Fibroblast of lung (primary cell): ENCODE data around the gene CLSTN2. TPM values are rescaled to one million over a fixed set of nuclear protein-coding genes. Genes with fewer than 3 reads are reported as not detected.

Experiments
- DNase-seq, 2 donors: peaks; one replicate each; pipeline versions ENCODE4 v3.0.0 to v3.0.0-alpha.2; 2010; ENCODE audit warnings: low read depth in 2 of 2
- H2AFZ ChIP-seq: 2 replicates; pipeline ENCODE4 v1.5.1; 2012; ENCODE audit warnings: low read length, control low read depth, inconsistent platforms
- H3K27ac ChIP-seq: 2 replicates; pipeline ENCODE4 v1.5.1; 2011; ENCODE audit warnings: low read length, control low read depth; ENCODE audit not compliant: insufficient read depth
- H3K27me3 ChIP-seq: 2 replicates; pipeline ENCODE4 v1.5.1; 2011; ENCODE audit warnings: mild to moderate bottlenecking, low read length; ENCODE audit not compliant: control insufficient read depth, insufficient read depth
- H3K36me3 ChIP-seq: 2 replicates; pipeline ENCODE4 v1.5.1; 2011; ENCODE audit warnings: low read length; ENCODE audit not compliant: control insufficient read depth, insufficient read depth
- H3K4me1 ChIP-seq: 2 replicates; pipeline ENCODE4 v1.5.1; 2011; ENCODE audit warnings: low read length; ENCODE audit not compliant: control insufficient read depth, insufficient read depth; ENCODE audit errors: extremely low read depth
- H3K4me2 ChIP-seq: 2 replicates; pipeline ENCODE4 v1.5.1; 2011; ENCODE audit warnings: low read length, control low read depth; ENCODE audit not compliant: insufficient read depth; ENCODE audit errors: extremely low read depth
- H3K4me3 ChIP-seq, 4 experiments: fragments of 200-600 bp in 1 of 4; sonication (generic) in 1 of 4; replicated peaks in 1 of 4; 2 replicates each; pipeline ENCODE4 v1.5.1; 2011 to 2016; ENCODE audit warnings: low read length in 4 of 4, low read depth in 3 of 4, mild to moderate bottlenecking in 3 of 4, control low read depth in 2 of 4, inconsistent platforms in 1 of 4, mixed read lengths in 1 of 4; ENCODE audit not compliant: insufficient read depth in 1 of 4; ENCODE audit errors: control extremely low read depth in 1 of 4
- H3K79me2 ChIP-seq: 2 replicates; pipeline ENCODE4 v1.5.1; 2012; ENCODE audit warnings: mild to moderate bottlenecking, low read length, inconsistent platforms; ENCODE audit not compliant: control insufficient read depth, insufficient read depth
- H3K9ac ChIP-seq: 2 replicates; pipeline ENCODE4 v1.5.1; 2011; ENCODE audit warnings: mild to moderate bottlenecking, low read length, control low read depth; ENCODE audit not compliant: insufficient read depth
- H3K9me3 ChIP-seq: 2 replicates; pipeline ENCODE4 v1.5.1; 2012; ENCODE audit warnings: low read depth, low read length; ENCODE audit not compliant: control insufficient read depth, insufficient read depth
- H4K20me1 ChIP-seq: 2 replicates; pipeline ENCODE4 v1.5.1; 2011; ENCODE audit warnings: low read length; ENCODE audit not compliant: control insufficient read depth, insufficient read depth; ENCODE audit errors: extremely low read depth
- CTCF ChIP-seq, 2 donors: IDR thresholded peaks in 1 of 2; conservative IDR thresholded peaks in 1 of 2; 1 replicate in 1 of 2; 2 replicates in 1 of 2; pipeline ENCODE4 v1.5.1; 2011 to 2012; ENCODE audit warnings: low read length in 2 of 2, control low read depth in 1 of 2, inconsistent platforms in 1 of 2, low read depth in 1 of 2, mild to moderate bottlenecking in 1 of 2
- EZH2 ChIP-seq: IDR thresholded peaks from 2 replicates; pipeline ENCODE4 v1.5.1; 2012; ENCODE audit warnings: low read length, control low read depth, mild to moderate bottlenecking; ENCODE audit errors: missing control alignments
- polyA plus RNA-seq, 2 donors: library from polyadenylated mRNA; depleted of rRNA in 1 of 2; stranded (reverse) in 1 of 2; unstranded in 1 of 2; fragments of >200 nt; gene quantifications; 2 replicates each; pipeline ENCODE4 v1.2.1, GENCODE V29; 2011 to 2012; ENCODE audit warnings: missing spikeins in 1 of 2
- total RNA-seq: library from RNA; depleted of rRNA; stranded (reverse); fragments of >200 nt; gene quantifications from 2 replicates; pipeline ENCODE4 v1.2.1, GENCODE V29; 2014

CLSTN2 gene
- total and polyA plus RNA-seq, 2 donors (not counting 1 experiment from before 2014, with no cell fraction given) = under 0.01 to 1.3 TPM

- no peaks in the 10 kb centered on the region for H3K79me2 ChIP-seq
- no peaks in the 10 kb centered on the region for H3K9me3 ChIP-seq
- H3K27me3 ChIP-seq = no peaks in the 10 kb centered on the region
- no peak overlapping the region for H3K9ac ChIP-seq
- no peak overlapping the region for H3K4me3 ChIP-seq
- no peak overlapping the region for H3K4me2 ChIP-seq
- H3K4me1 ChIP-seq = no peaks in the 10 kb centered on the region
- H3K27ac ChIP-seq = no peak overlapping the region
- no peaks in the 10 kb centered on the region for H4K20me1 ChIP-seq
- TF ChIP-seq CTCF (conservative IDR thresholded peaks at IDR 0.05 in 1 of 2, IDR thresholded peaks at IDR 0.05 in 1 of 2; ENCODE audit: low read depth in 1 of 2, low read length in 2 of 2) (no peak), EZH2 (no peak)
- no peak for DNase-seq
- H3K36me3 ChIP-seq = no peaks in the 10 kb centered on the region
- no peak overlapping the region for H2AFZ ChIP-seq
These were observed 252.0 kb downstream of the CLSTN2 start for GRCh38 chr3:140187028-140187427.

- Histone ChIP-seq H2AFZ (no peak overlapping the region), H3K9ac (no peak overlapping the region), H3K9me3 (no peaks in the 10 kb centered on the region), H3K4me3 (no peak overlapping the region), H3K36me3 (no peaks in the 10 kb centered on the region), H3K4me1 (no peaks in the 10 kb centered on the region), H3K4me2 (no peak overlapping the region), H3K27ac (no peak overlapping the region), H4K20me1 (no peaks in the 10 kb centered on the region), H3K27me3 (no peaks in the 10 kb centered on the region), H3K79me2 (no peaks in the 10 kb centered on the region)
- TF ChIP-seq CTCF (conservative IDR thresholded peaks at IDR 0.05 in 1 of 2, IDR thresholded peaks at IDR 0.05 in 1 of 2; ENCODE audit: low read depth in 1 of 2, low read length in 2 of 2) (no peak), EZH2 (no peak)
- no peak for DNase-seq
These were observed 252.8 kb downstream of the CLSTN2 start for GRCh38 chr3:140187656-140188221.

- Histone ChIP-seq H3K9ac (no peak overlapping the region), H3K4me2 (no peak overlapping the region), H3K4me1 (no peaks in the 10 kb centered on the region), H3K9me3 (no peaks in the 10 kb centered on the region), H3K27me3 (no peaks in the 10 kb centered on the region), H3K79me2 (no peaks in the 10 kb centered on the region), H3K4me3 (no peak overlapping the region), H4K20me1 (no peaks in the 10 kb centered on the region), H3K27ac (no peak overlapping the region), H3K36me3 (no peaks in the 10 kb centered on the region), H2AFZ (no peak overlapping the region)
- TF ChIP-seq EZH2 (no peak), CTCF (conservative IDR thresholded peaks at IDR 0.05 in 1 of 2, IDR thresholded peaks at IDR 0.05 in 1 of 2; ENCODE audit: low read depth in 1 of 2, low read length in 2 of 2) (no peak)
- no peak for DNase-seq
These were observed 253.3 kb downstream of the CLSTN2 start for GRCh38 chr3:140188285-140188684.
